Brain microvascular endothelial cell (primary cell): Measurements from ENCODE around the gene TOM1L2.
A peak's percentile ranks its signal among the peaks of the same experiment; 100 is the strongest.

Experiments used
- DNase-seq: peaks from one replicate; pipeline ENCODE4 v3.0.0-alpha.2; 2020
- H3K27ac ChIP-seq: fragments of 250-450 bp; sonication (Bioruptor Pico); 2 replicates; pipeline ENCODE4 v1.5.1; 2020; ENCODE audit warnings: mild to moderate bottlenecking, moderate library complexity
- H3K27me3 ChIP-seq: fragments of 250-450 bp; sonication (Bioruptor Pico); replicated peaks from 2 replicates; pipeline ENCODE4 v1.5.1; 2020; ENCODE audit warnings: mild to moderate bottlenecking
- H3K36me3 ChIP-seq: fragments of 250-450 bp; sonication (Bioruptor Pico); replicated peaks from 2 replicates; pipeline ENCODE4 v1.5.1; 2020; ENCODE audit warnings: mild to moderate bottlenecking
- H3K4me3 ChIP-seq: 2 replicates; pipeline ENCODE4 v1.5.1; 2011; ENCODE audit warnings: low read depth, mild to moderate bottlenecking, control low read depth, low read length, moderate library complexity
- in situ Hi-C: cut with HindIII; loops from 2 replicates; pipeline ENCODE4 v1.10.0; 2017; ENCODE audit warnings: low sequenced_read_pairs, low pct_ligation_motif_present
- TF ChIP-seq, protein P1 (sequence below): IDR thresholded peaks from 2 replicates; pipeline ENCODE4 v1.5.1; 2011; ENCODE audit warnings: low read depth, mild to moderate bottlenecking, moderate library complexity, low read length, control low read depth, inconsistent platforms; ENCODE audit errors: missing control alignments

Gene TOM1L2

DNA sequence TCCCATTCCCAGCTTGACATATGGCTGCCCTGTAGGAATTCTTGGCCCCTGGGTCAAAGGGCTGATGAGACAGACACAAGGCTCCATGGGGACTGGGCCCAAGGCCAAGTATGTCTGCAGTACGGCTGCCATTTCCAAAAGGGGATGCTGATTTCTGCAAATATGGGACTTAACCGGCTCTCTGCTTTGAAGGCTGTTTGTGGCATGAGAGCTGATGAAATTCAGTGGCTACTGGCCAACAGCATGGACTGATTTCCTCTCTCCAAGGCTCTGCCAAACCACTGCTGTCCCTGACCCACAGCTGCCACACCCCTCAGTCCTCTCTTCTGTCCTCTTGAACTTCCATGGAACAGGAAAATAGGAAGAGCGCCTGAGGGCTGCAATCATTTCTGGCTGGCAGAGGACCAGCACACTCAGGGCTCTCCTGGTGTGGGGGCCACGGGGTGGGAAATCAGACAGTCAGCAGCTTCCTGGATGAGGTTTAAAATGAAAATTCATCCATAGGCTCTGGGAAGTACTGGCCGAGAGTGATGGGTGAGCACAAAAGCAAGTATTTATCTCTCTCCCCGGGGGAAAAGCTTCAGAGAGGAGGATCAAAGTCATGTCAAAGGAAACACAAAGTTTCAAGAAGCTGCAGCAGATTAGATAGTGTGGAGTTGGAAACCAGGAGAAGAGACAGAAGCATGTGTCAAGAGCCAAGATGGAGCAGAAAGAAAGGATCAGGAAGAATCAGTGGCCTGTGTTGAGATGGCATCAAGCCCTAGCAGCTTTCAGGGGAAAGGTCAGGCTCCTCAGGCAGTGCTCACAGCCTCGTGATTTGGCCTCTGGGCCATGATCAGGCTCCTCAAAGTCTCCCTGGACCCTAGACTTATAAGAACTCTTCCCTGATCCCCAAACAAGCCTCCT lies 71.3 kb downstream of the TOM1L2 start:
- Histone ChIP-seq H3K27me3 (no peaks in the 10 kb centered on the region), H3K36me3 (peaks cover 7% of the 10 kb centered on the region), H3K4me3 (no peak overlapping the region), H3K27ac (peak overlapping the region; percentile 8)
- TF ChIP-seq, protein P1, sequence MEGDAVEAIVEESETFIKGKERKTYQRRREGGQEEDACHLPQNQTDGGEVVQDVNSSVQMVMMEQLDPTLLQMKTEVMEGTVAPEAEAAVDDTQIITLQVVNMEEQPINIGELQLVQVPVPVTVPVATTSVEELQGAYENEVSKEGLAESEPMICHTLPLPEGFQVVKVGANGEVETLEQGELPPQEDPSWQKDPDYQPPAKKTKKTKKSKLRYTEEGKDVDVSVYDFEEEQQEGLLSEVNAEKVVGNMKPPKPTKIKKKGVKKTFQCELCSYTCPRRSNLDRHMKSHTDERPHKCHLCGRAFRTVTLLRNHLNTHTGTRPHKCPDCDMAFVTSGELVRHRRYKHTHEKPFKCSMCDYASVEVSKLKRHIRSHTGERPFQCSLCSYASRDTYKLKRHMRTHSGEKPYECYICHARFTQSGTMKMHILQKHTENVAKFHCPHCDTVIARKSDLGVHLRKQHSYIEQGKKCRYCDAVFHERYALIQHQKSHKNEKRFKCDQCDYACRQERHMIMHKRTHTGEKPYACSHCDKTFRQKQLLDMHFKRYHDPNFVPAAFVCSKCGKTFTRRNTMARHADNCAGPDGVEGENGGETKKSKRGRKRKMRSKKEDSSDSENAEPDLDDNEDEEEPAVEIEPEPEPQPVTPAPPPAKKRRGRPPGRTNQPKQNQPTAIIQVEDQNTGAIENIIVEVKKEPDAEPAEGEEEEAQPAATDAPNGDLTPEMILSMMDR: no peak
- in situ Hi-C loops: no loop called here
- peak; percentile 89 for DNase-seq

DNA sequence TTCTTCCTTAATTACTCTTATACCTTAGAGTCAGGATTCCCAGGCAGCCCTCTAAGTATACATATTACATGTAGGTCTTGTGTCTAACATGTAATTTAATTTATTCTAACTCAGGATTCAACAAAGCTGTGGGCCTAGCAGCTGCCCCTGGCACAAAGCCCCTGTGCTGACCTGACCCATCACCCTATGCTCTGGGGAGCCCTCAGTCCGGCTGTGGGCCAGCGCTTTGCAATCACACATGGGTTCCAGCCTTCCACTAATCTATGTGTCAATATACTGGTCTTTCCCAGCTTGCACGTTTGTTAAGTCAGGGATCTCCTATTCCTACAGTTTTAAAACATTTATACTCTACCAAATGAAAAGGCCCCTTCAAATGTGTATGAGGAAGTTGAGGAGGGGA lies 72.7 kb downstream of the TOM1L2 start:
- Histone ChIP-seq H3K4me3 (no peak overlapping the region), H3K36me3 (peaks cover 7% of the 10 kb centered on the region), H3K27ac (no peak overlapping the region), H3K27me3 (no peaks in the 10 kb centered on the region)
- TF ChIP-seq, protein P1: no peak
- no peak for DNase-seq
- in situ Hi-C loops: loop anchor here (10.0 kb wide), 1 partner anchor 135 kb away; the partner anchor contains the start of genes ATPAF2 and GID4

DNA sequence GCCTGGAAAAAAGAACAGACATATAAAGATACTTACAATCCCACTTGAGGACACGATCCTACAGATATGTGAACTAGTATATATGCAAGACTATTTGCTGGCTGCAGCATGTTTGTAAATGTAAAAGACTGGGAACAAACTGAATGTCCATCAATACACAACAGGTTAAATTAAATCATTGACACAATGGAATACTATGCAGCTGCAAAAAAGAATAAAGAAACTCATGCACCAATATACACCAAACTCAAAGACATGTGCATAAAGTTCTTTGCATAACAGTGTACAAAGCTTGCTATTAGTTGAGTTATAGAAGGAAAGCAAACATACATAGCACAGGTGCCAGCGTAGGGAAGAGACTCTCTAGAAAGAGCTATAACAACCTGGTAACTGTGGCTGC lies 73.5 kb downstream of the TOM1L2 start:
- TF ChIP-seq, protein P1: no peak
- H3K27me3 ChIP-seq: no peaks in the 10 kb centered on the region
- in situ Hi-C loops: loop anchor here (10.0 kb wide), 1 partner anchor 136 kb away; the partner anchor contains the start of genes ATPAF2 and GID4
- peaks cover 8% of the 10 kb centered on the region for H3K36me3 ChIP-seq
- DNase-seq: no peak
- H3K4me3 ChIP-seq: no peak overlapping the region
- H3K27ac ChIP-seq: no peak overlapping the region

DNA sequence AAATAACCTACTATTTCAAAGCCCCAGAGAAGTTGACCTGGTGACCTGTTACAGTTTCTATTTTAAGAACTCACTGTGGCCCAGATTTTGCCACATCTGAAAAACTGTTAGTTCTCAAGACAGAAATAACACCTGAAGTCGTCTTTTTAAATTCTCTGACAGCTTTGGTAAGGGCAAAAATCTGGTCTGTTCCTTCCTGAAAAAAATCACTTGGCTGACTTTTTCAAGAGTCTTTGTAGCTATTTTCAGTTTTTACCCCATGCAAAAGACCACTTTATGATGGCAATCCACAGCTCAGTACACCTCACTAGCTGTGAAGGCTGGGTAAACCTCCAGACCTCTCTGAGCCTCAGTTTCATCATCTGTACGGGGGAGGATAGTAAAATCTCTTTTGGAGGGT lies 74.8 kb downstream of the TOM1L2 start:
- in situ Hi-C loops: loop anchor here (10.0 kb wide), 1 partner anchor 137 kb away; the partner anchor contains the start of genes ATPAF2 and GID4
- TF ChIP-seq, protein P1: no peak
- no peak overlapping the region for H3K27ac ChIP-seq
- no peak overlapping the region for H3K4me3 ChIP-seq
- H3K36me3 ChIP-seq: peaks cover 8% of the 10 kb centered on the region
- no peak for DNase-seq
- no peaks in the 10 kb centered on the region for H3K27me3 ChIP-seq

DNA sequence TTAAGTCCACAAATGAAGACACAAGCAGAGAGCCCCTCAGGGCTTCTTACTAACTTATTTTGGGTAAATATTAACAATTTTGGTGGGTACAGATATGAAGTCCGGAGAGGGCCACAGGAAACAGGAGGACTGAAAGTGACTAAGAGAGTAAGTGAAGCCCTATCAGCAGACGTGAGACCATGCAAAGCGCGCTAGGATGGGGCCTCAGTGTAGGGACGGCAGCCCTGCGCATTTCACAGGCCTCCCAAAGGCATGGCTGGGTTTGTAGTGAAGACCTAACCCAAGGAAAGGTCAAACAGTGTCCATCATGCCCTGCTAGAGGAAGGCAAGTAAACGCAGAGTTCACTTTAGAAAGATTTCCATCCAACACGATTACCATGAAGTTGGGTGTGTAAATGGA lies 75.5 kb downstream of the TOM1L2 start:
- no peak for DNase-seq
- Histone ChIP-seq H3K36me3 (peaks cover 8% of the 10 kb centered on the region), H3K27ac (no peak overlapping the region), H3K27me3 (no peaks in the 10 kb centered on the region), H3K4me3 (no peak overlapping the region)
- TF ChIP-seq, protein P1: no peak
- in situ Hi-C loops: loop anchor here (10.0 kb wide), 1 partner anchor 138 kb away; the partner anchor contains the start of genes ATPAF2 and GID4
